CD14-positive monocyte (primary cell): ENCODE measurements around the gene FOXP4. TPM values are rescaled to one million over a fixed set of nuclear protein-coding genes. Genes with fewer than 3 reads are reported as not detected.

Source experiments
- DNase-seq, 3 donors: peaks; one replicate each; pipeline ENCODE4 v3.0.0-alpha.2; 2011 to 2022
- H2AFZ ChIP-seq: 2 replicates; pipeline ENCODE4 v1.6.0; 2012; ENCODE audit warnings: mild to moderate bottlenecking, low read depth, low read length, inconsistent platforms; ENCODE audit not compliant: insufficient read depth, poor library complexity, severe bottlenecking
- H3K27ac ChIP-seq, 2 donors: 1 replicate in 1 of 2; 2 replicates in 1 of 2; pipeline ENCODE4 v1.5.1; 2012 to 2013; ENCODE audit warnings: low read length in 2 of 2, control low read depth in 1 of 2, inconsistent platforms in 1 of 2, low read depth in 1 of 2, mild to moderate bottlenecking in 1 of 2
- H3K27me3 ChIP-seq, 2 donors: one replicate each; pipeline versions ENCODE4 v1.6.0 to v1.6.1; 2011 to 2013; ENCODE audit warnings: low read length in 2 of 2; ENCODE audit not compliant: control insufficient read depth in 2 of 2, insufficient read depth in 2 of 2
- H3K36me3 ChIP-seq, 2 donors: replicated peaks in 1 of 2; 1 replicate in 1 of 2; 2 replicates in 1 of 2; pipeline versions ENCODE4 v1.5.1 to v1.6.1; 2012 to 2013; ENCODE audit warnings: low read length in 2 of 2, control low read depth in 1 of 2, inconsistent platforms in 1 of 2, mild to moderate bottlenecking in 1 of 2; ENCODE audit not compliant: insufficient read depth in 2 of 2, control insufficient read depth in 1 of 2
- H3K4me1 ChIP-seq, 2 donors: 1 replicate in 1 of 2; 2 replicates in 1 of 2; pipeline versions ENCODE4 v1.5.1 to v1.6.1; 2012 to 2013; ENCODE audit warnings: low read length in 2 of 2, control low read depth in 1 of 2, inconsistent platforms in 1 of 2, mild to moderate bottlenecking in 1 of 2, moderate library complexity in 1 of 2; ENCODE audit not compliant: insufficient read depth in 2 of 2, control insufficient read depth in 1 of 2
- H3K4me2 ChIP-seq: replicated peaks from 2 replicates; pipeline ENCODE3; 2012; ENCODE audit warnings: low read length, moderate library complexity, mild to moderate bottlenecking; ENCODE audit not compliant: poor library complexity, severe bottlenecking; ENCODE audit errors: extremely low read depth
- H3K4me3 ChIP-seq, 3 experiments: fragments of 200-600 bp in 1 of 3; sonication (generic) in 1 of 3; replicated peaks in 1 of 3; 1 replicate in 2 of 3; 2 replicates in 1 of 3; pipeline ENCODE4 v1.5.1; 2011 to 2013; ENCODE audit warnings: low read length in 3 of 3, mild to moderate bottlenecking in 3 of 3, control low read depth in 2 of 3, low read depth in 2 of 3, inconsistent platforms in 1 of 3, moderate library complexity in 1 of 3
- H3K79me2 ChIP-seq: 2 replicates; pipeline ENCODE4 v1.6.0; 2012; ENCODE audit warnings: mild to moderate bottlenecking, control low read depth, inconsistent platforms, low read length, moderate library complexity; ENCODE audit not compliant: insufficient read depth
- H3K9ac ChIP-seq: 2 replicates; pipeline ENCODE4 v1.6.0; 2017; ENCODE audit warnings: low read length, mild to moderate bottlenecking; ENCODE audit not compliant: insufficient read depth, poor library complexity, severe bottlenecking
- H3K9me3 ChIP-seq, 2 donors: replicated peaks in 1 of 2; 1 replicate in 1 of 2; 2 replicates in 1 of 2; pipeline versions ENCODE4 v1.5.1 to v1.6.1; 2012 to 2013; ENCODE audit warnings: low read length in 2 of 2, control low read depth in 1 of 2; ENCODE audit not compliant: control insufficient read depth in 1 of 2, insufficient read depth in 1 of 2
- H4K20me1 ChIP-seq: 2 replicates; pipeline ENCODE4 v1.6.0; 2012; ENCODE audit warnings: mild to moderate bottlenecking, low read length, control low read depth, moderate library complexity; ENCODE audit not compliant: insufficient read depth
- H3K27ac Mint-ChIP-seq, 7 donors: one replicate each; pipeline ENCODE4 v1.8.0; 2020; ENCODE audit warnings: mild to moderate bottlenecking in 7 of 7, mixed read lengths in 7 of 7, moderate library complexity in 6 of 7, inconsistent platforms in 2 of 7
- H3K27me3 Mint-ChIP-seq, 3 donors: one replicate each; pipeline ENCODE4 v1.8.0; 2021 to 2022; ENCODE audit warnings: low read depth in 3 of 3, mild to moderate bottlenecking in 3 of 3, mixed read lengths in 3 of 3, moderate library complexity in 3 of 3, inconsistent platforms in 1 of 3
- H3K36me3 Mint-ChIP-seq, 2 donors: one replicate each; pipeline ENCODE4 v1.8.0; 2020; ENCODE audit warnings: mixed read lengths in 2 of 2, inconsistent platforms in 1 of 2, mild to moderate bottlenecking in 1 of 2
- H3K4me1 Mint-ChIP-seq: one replicate; pipeline ENCODE4 v1.8.0; 2020; ENCODE audit warnings: mild to moderate bottlenecking, mixed read lengths
- H3K4me3 Mint-ChIP-seq, 2 donors: one replicate each; pipeline ENCODE4 v1.8.0; 2020; ENCODE audit warnings: mild to moderate bottlenecking in 2 of 2, mixed read lengths in 2 of 2, moderate library complexity in 1 of 2
- H3K9me3 Mint-ChIP-seq, 7 donors: one replicate each; pipeline ENCODE4 v1.8.0; 2020 to 2022; ENCODE audit warnings: mixed read lengths in 7 of 7, mild to moderate bottlenecking in 6 of 7, moderate library complexity in 6 of 7, inconsistent platforms in 2 of 7
- WGBS: methylation state at CpG from one replicate; pipeline ENCODE4 v1.1.5; 2013; ENCODE audit warnings: missing lambda C conversion rate; ENCODE audit not compliant: insufficient coverage; 5-methylcytosine and 5-hydroxymethylcytosine counted together
- intact Hi-C, 2 donors: fragments of 100-400 bp; cut with micrococcal nuclease; formaldehyde crosslinking; loops; one replicate each; pipeline versions ENCODE4 v1.15.0 to v1.15.1; 2023
- polyA plus RNA-seq, 3 donors: library from polyadenylated mRNA; depleted of rRNA in 1 of 3; unstranded in 2 of 3; stranded (reverse) in 1 of 3; fragments of 300-500 nt in 2 of 3; fragments of >200 nt in 1 of 3; fragmentation: Illumina TruSeq in 2 of 3; gene quantifications; 1 replicate in 2 of 3; 2 replicates in 1 of 3; pipeline ENCODE4 v1.2.3, GENCODE V29; 2012 to 2021
- TF ChIP-seq, protein P1 (sequence below): fragments of 200-600 bp; IDR thresholded peaks from one replicate; pipeline ENCODE4 v1.8.0; 2022; ENCODE audit warnings: antibody characterized with exemption, mild to moderate bottlenecking

The FOXP4 gene
- polyA plus RNA-seq, 3 donors = 0.62 to 7.6 (median 0.65) TPM

DNA sequence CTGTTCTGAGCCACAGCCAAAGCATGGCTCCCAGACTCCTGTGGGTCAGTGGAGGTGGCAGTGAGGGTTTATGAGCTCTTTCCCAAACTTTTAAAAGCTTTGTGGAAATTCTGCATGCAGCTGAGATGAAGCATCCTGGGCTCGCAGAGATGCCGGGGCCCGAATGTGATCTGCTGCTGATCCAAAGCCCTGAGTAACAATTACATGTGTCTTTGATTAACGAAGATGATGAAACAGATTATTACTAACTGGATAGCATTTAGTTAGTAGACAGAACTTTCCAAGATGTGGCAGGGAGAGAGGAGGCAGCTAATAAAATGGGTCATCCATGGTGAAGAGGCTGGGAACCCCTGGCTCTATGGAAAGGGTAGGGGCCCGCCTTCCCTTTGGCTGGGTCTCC is 48.1 kb downstream of the FOXP4 start:
- peaks cover 46 to 70% of the 10 kb centered on the region in 2 donors for H3K36me3 Mint-ChIP-seq
- DNase-seq = no peak
- Histone ChIP-seq H3K4me3 (no peak overlapping the region), H3K27me3 (no peaks in the 10 kb centered on the region), H3K36me3 (peaks cover 24 to 45% of the 10 kb centered on the region in 2 donors), H4K20me1 (peaks cover 5% of the 10 kb centered on the region), H2AFZ (no peak overlapping the region), H3K9ac (no peak overlapping the region), H3K79me2 (no peaks in the 10 kb centered on the region), H3K4me2 (no peak overlapping the region), H3K27ac (no peak overlapping the region), H3K9me3 (no peaks in the 10 kb centered on the region), H3K4me1 (no peaks in the 10 kb centered on the region)
- H3K4me1 Mint-ChIP-seq = no peaks in the 10 kb centered on the region
- peaks cover 0 to 2% (median 0%) of the 10 kb centered on the region in 3 donors for H3K27me3 Mint-ChIP-seq
- no peaks in the 10 kb centered on the region for H3K9me3 Mint-ChIP-seq
- TF ChIP-seq, protein P1, sequence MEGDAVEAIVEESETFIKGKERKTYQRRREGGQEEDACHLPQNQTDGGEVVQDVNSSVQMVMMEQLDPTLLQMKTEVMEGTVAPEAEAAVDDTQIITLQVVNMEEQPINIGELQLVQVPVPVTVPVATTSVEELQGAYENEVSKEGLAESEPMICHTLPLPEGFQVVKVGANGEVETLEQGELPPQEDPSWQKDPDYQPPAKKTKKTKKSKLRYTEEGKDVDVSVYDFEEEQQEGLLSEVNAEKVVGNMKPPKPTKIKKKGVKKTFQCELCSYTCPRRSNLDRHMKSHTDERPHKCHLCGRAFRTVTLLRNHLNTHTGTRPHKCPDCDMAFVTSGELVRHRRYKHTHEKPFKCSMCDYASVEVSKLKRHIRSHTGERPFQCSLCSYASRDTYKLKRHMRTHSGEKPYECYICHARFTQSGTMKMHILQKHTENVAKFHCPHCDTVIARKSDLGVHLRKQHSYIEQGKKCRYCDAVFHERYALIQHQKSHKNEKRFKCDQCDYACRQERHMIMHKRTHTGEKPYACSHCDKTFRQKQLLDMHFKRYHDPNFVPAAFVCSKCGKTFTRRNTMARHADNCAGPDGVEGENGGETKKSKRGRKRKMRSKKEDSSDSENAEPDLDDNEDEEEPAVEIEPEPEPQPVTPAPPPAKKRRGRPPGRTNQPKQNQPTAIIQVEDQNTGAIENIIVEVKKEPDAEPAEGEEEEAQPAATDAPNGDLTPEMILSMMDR = no peak
- WGBS = 100% methylated on average over 4 of the region's 5 CpGs
- intact Hi-C loops = loop anchor here in 1 of 2 donors (5.0 kb wide), 1 partner anchor 227 kb away; no protein-coding TSS in a partner anchor
- no peak overlapping the region for H3K4me3 Mint-ChIP-seq
- H3K27ac Mint-ChIP-seq = no peak overlapping the region

DNA sequence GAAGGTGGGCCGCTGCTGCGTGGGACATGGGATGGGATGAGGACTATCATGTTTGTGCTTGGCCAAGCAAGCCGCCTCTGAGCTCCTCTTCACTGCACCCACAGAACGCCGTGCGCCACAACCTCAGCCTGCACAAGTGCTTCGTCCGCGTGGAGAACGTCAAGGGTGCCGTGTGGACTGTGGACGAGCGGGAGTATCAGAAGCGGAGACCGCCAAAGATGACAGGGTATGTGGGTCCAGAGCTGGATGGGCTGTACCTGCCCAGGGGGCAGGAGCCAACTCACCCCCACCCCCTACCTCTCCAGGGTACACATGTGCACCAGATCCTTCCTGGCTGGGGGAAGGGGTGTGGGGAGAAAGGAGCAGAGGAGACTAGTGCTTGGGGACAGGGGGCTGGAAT is 48.6 kb downstream of the FOXP4 start:
- Histone ChIP-seq H2AFZ (no peak overlapping the region), H3K4me2 (no peak overlapping the region), H4K20me1 (peaks cover 5% of the 10 kb centered on the region), H3K27me3 (no peaks in the 10 kb centered on the region), H3K27ac (no peak overlapping the region), H3K4me1 (no peaks in the 10 kb centered on the region), H3K4me3 (no peak overlapping the region), H3K79me2 (no peaks in the 10 kb centered on the region), H3K36me3 (peaks cover 25 to 41% of the 10 kb centered on the region in 2 donors), H3K9ac (no peak overlapping the region), H3K9me3 (no peaks in the 10 kb centered on the region)
- DNase-seq = no peak
- H3K4me3 Mint-ChIP-seq = peak overlapping the region in 1 of 2 donors; percentile 37
- TF ChIP-seq, protein P1 = no peak
- peaks cover 0 to 2% (median 0%) of the 10 kb centered on the region in 3 donors for H3K27me3 Mint-ChIP-seq
- H3K36me3 Mint-ChIP-seq = peaks cover 46 to 73% of the 10 kb centered on the region in 2 donors
- WGBS = 94% methylated on average over 8 of the region's 15 CpGs
- no peaks in the 10 kb centered on the region for H3K9me3 Mint-ChIP-seq
- no peaks in the 10 kb centered on the region for H3K4me1 Mint-ChIP-seq
- intact Hi-C loops = loop anchor here in 1 of 2 donors (5.0 kb wide), 1 partner anchor 227 kb away; no protein-coding TSS in a partner anchor
- H3K27ac Mint-ChIP-seq = no peak overlapping the region
